Neural progenitor cell (in vitro differentiated cells): Measurements from ENCODE around the gene GABRG2. TPM values are rescaled to one million over a fixed set of nuclear protein-coding genes. Genes with fewer than 3 reads are reported as not detected.

Experiments
- DNase-seq: peaks from one replicate; pipeline ENCODE4 v3.0.0-alpha.2; 2016; ENCODE audit warnings: low spot score
- H2AFZ ChIP-seq: fragments of 200-600 bp; sonication (generic); replicated peaks from 2 replicates; pipeline ENCODE4 v1.6.1; 2016; ENCODE audit warnings: antibody characterized with exemption
- H3F3A ChIP-seq: fragments of 200-600 bp; sonication (generic); 2 replicates; pipeline ENCODE4 v1.6.1; 2016; ENCODE audit warnings: antibody characterized with exemption, low read depth
- H3K27ac ChIP-seq: fragments of 200-600 bp; sonication (generic); 2 replicates; pipeline ENCODE4 v1.5.1; 2016; ENCODE audit warnings: mild to moderate bottlenecking
- H3K27me3 ChIP-seq: fragments of 200-600 bp; sonication (generic); 2 replicates; pipeline ENCODE4 v1.6.1; 2016; ENCODE audit warnings: mild to moderate bottlenecking, moderate library complexity
- H3K36me3 ChIP-seq: fragments of 200-600 bp; sonication (generic); 2 replicates; pipeline ENCODE4 v1.5.1; 2016
- H3K4me1 ChIP-seq: fragments of 200-600 bp; sonication (generic); 2 replicates; pipeline ENCODE4 v1.6.1; 2016; ENCODE audit warnings: mixed run types
- H3K4me2 ChIP-seq: fragments of 200-600 bp; sonication (generic); 2 replicates; pipeline ENCODE4 v1.6.1; 2016
- H3K4me3 ChIP-seq: fragments of 200-600 bp; sonication (generic); 2 replicates; pipeline ENCODE4 v1.5.1; 2016
- H3K79me2 ChIP-seq: fragments of 200-600 bp; sonication (generic); 2 replicates; pipeline ENCODE4 v1.6.1; 2016; ENCODE audit warnings: low read depth
- H3K9ac ChIP-seq: fragments of 200-600 bp; sonication (generic); 2 replicates; pipeline ENCODE4 v1.6.1; 2016
- H3K9me3 ChIP-seq: fragments of 200-600 bp; sonication (generic); 2 replicates; pipeline ENCODE4 v1.5.1; 2016; ENCODE audit warnings: low read depth
- H4K20me1 ChIP-seq: fragments of 200-600 bp; sonication (generic); 2 replicates; pipeline ENCODE4 v1.6.1; 2016; ENCODE audit warnings: low read depth
- H3K27ac Mint-ChIP-seq: 3 replicates; pipeline ENCODE4 v1.8.0; 2021; ENCODE audit warnings: mixed read lengths
- H3K27me3 Mint-ChIP-seq: 2 replicates; pipeline ENCODE4 v1.8.0; 2022; ENCODE audit warnings: low read depth, mild to moderate bottlenecking, inconsistent platforms, moderate library complexity, mixed read lengths; ENCODE audit not compliant: insufficient read depth
- H3K36me3 Mint-ChIP-seq: 3 replicates; pipeline ENCODE4 v1.8.0; 2021; ENCODE audit warnings: mixed read lengths
- H3K4me1 Mint-ChIP-seq: 3 replicates; pipeline ENCODE4 v1.8.0; 2021; ENCODE audit warnings: mixed read lengths
- H3K4me3 Mint-ChIP-seq: 3 replicates; pipeline ENCODE4 v1.8.0; 2021; ENCODE audit warnings: mild to moderate bottlenecking, moderate library complexity, mixed read lengths
- H3K9me3 Mint-ChIP-seq: 3 replicates; pipeline ENCODE4 v1.8.0; 2020; ENCODE audit warnings: mixed read lengths
- EZH2 ChIP-seq: fragments of 200-600 bp; sonication (generic); IDR thresholded peaks from 2 replicates; pipeline ENCODE4 v1.6.1; 2017; ENCODE audit warnings: antibody characterized with exemption, mild to moderate bottlenecking, moderate library complexity
- EZH2phosphoT487 ChIP-seq: fragments of 200-600 bp; sonication (generic); IDR thresholded peaks from 2 replicates; pipeline ENCODE4 v1.6.1; 2017; ENCODE audit warnings: antibody characterized with exemption
- total RNA-seq: library from RNA; depleted of rRNA; stranded (reverse); fragments of >200 nt; gene quantifications from 2 replicates; pipeline ENCODE4 v1.2.3, GENCODE V29; 2015; ENCODE audit warnings: low replicate concordance
- TF ChIP-seq, protein P1 (sequence below): fragments of 200-600 bp; sonication (generic); IDR thresholded peaks from 2 replicates; pipeline ENCODE4 v1.5.1; 2017; ENCODE audit warnings: antibody characterized with exemption, mild to moderate bottlenecking

GABRG2 gene
- total RNA-seq, 1 donor from 2014 or later: 0.64 TPM

- Histone ChIP-seq H3K4me2 (peak overlapping the region; percentile 30), H3K9me3 (no peaks in the 10 kb centered on the region), H3K27me3 (no peaks in the 10 kb centered on the region), H3F3A (no peaks in the 10 kb centered on the region), H3K4me1 (peaks cover 10% of the 10 kb centered on the region), H3K36me3 (no peaks in the 10 kb centered on the region), H3K27ac (no peak overlapping the region), H4K20me1 (no peaks in the 10 kb centered on the region), H3K9ac (no peak overlapping the region), H3K79me2 (no peaks in the 10 kb centered on the region), H3K4me3 (no peak overlapping the region), H2AFZ (peak overlapping the region; percentile 68)
- H3K4me1 Mint-ChIP-seq: no peaks in the 10 kb centered on the region
- no peaks in the 10 kb centered on the region for H3K9me3 Mint-ChIP-seq
- H3K36me3 Mint-ChIP-seq: no peaks in the 10 kb centered on the region
- H3K27me3 Mint-ChIP-seq: no peaks in the 10 kb centered on the region
- peak; percentile 57 for DNase-seq
- H3K4me3 Mint-ChIP-seq: no peak overlapping the region
- TF ChIP-seq EZH2phosphoT487 (no peak), EZH2 (no peak)
- TF ChIP-seq, protein P1, sequence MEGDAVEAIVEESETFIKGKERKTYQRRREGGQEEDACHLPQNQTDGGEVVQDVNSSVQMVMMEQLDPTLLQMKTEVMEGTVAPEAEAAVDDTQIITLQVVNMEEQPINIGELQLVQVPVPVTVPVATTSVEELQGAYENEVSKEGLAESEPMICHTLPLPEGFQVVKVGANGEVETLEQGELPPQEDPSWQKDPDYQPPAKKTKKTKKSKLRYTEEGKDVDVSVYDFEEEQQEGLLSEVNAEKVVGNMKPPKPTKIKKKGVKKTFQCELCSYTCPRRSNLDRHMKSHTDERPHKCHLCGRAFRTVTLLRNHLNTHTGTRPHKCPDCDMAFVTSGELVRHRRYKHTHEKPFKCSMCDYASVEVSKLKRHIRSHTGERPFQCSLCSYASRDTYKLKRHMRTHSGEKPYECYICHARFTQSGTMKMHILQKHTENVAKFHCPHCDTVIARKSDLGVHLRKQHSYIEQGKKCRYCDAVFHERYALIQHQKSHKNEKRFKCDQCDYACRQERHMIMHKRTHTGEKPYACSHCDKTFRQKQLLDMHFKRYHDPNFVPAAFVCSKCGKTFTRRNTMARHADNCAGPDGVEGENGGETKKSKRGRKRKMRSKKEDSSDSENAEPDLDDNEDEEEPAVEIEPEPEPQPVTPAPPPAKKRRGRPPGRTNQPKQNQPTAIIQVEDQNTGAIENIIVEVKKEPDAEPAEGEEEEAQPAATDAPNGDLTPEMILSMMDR: no peak
- no peak overlapping the region for H3K27ac Mint-ChIP-seq
Measured at GRCh38 chr5:162128117-162128516, 60.5 kb downstream of the GABRG2 start.

DNA sequence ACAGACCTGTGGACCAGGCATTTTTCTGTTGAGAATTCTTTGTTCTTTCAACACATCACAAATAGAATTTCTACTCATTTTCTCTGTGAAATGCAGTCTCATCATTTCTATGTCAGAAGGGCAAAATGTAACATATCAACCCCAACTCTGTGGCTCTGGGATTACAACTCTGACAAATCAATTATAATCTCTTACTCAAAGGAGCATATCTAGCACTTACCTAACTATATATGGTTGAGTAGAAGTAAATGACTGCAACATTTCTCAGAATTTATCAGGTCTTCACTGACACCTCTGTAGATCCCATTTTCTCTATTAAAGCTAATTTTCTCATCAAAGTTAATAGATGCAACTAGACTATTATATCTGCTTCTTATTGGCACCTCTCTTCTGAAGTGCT, 64.8 kb downstream of the GABRG2 start:
- no peak overlapping the region for H3K27ac Mint-ChIP-seq
- Histone ChIP-seq H3K9ac (no peak overlapping the region), H3K4me2 (no peak overlapping the region), H3K79me2 (no peaks in the 10 kb centered on the region), H3K27ac (no peak overlapping the region), H3K4me1 (peaks cover 10% of the 10 kb centered on the region), H2AFZ (no peak overlapping the region), H3K36me3 (no peaks in the 10 kb centered on the region), H3F3A (no peaks in the 10 kb centered on the region), H3K9me3 (no peaks in the 10 kb centered on the region), H3K4me3 (no peak overlapping the region), H4K20me1 (no peaks in the 10 kb centered on the region), H3K27me3 (no peaks in the 10 kb centered on the region)
- no peak for TF ChIP-seq EZH2
- TF ChIP-seq, protein P1: no peak
- no peak for TF ChIP-seq EZH2phosphoT487
- H3K4me3 Mint-ChIP-seq: no peak overlapping the region
- H3K4me1 Mint-ChIP-seq: no peaks in the 10 kb centered on the region
- no peaks in the 10 kb centered on the region for H3K9me3 Mint-ChIP-seq
- no peaks in the 10 kb centered on the region for H3K36me3 Mint-ChIP-seq
- no peaks in the 10 kb centered on the region for H3K27me3 Mint-ChIP-seq
- DNase-seq: no peak

- Mint-ChIP-seq H3K4me1 (no peaks in the 10 kb centered on the region), H3K4me3 (no peak overlapping the region), H3K27me3 (no peaks in the 10 kb centered on the region), H3K9me3 (no peaks in the 10 kb centered on the region), H3K36me3 (no peaks in the 10 kb centered on the region), H3K27ac (no peak overlapping the region)
- Histone ChIP-seq H3K9ac (no peak overlapping the region), H3K27ac (no peak overlapping the region), H3K4me3 (no peak overlapping the region), H3K9me3 (no peaks in the 10 kb centered on the region), H3K36me3 (no peaks in the 10 kb centered on the region), H3K4me2 (no peak overlapping the region), H3K79me2 (no peaks in the 10 kb centered on the region), H3F3A (no peaks in the 10 kb centered on the region), H3K4me1 (no peaks in the 10 kb centered on the region), H4K20me1 (no peaks in the 10 kb centered on the region), H2AFZ (no peak overlapping the region), H3K27me3 (no peaks in the 10 kb centered on the region)
- TF ChIP-seq EZH2phosphoT487 (no peak), EZH2 (no peak)
- TF ChIP-seq, protein P1: no peak
- DNase-seq: no peak
Measured at GRCh38 chr5:162139190-162139589, 71.6 kb downstream of the GABRG2 start.
